B cell (primary cell): ENCODE results near the gene BMPER. TPM values are rescaled to one million over a fixed set of nuclear protein-coding genes. Genes with fewer than 3 reads are reported as not detected.

ENCODE experiments used
- ATAC-seq: fragments of 200-7000 bp; cut with Tn5 transposase; one replicate; pipeline ENCODE4 v1.10.0; 2021; ENCODE audit warnings: low read depth, mild to moderate bottlenecking, moderate number of reproducible peaks, moderate library complexity
- CTCF ChIA-PET: fragments of 350-600 bp; sonication (Branson Sonifier 250); formaldehyde crosslinking; loops from one replicate; lab custom pipeline; 2021; ENCODE audit warnings: antibody characterized with exemption, inconsistent platforms; lab: Charles Lee
- POLR2A ChIA-PET: fragments of 350-600 bp; sonication (Branson Sonifier 250); formaldehyde crosslinking; loops from one replicate; lab custom pipeline; 2021; ENCODE audit warnings: antibody characterized with exemption; lab: Charles Lee
- DNase-seq: peaks from one replicate; pipeline ENCODE4 v3.0.0; 2013
- H2AFZ ChIP-seq: 2 replicates; pipeline ENCODE4 v1.6.1; 2012; ENCODE audit warnings: mild to moderate bottlenecking, low read depth, low read length; ENCODE audit not compliant: insufficient read depth, poor library complexity, severe bottlenecking
- H3K27ac ChIP-seq, 2 donors: 1 replicate in 1 of 2; 2 replicates in 1 of 2; pipeline ENCODE4 v1.5.1; 2012 to 2013; ENCODE audit warnings: low read length in 2 of 2, mild to moderate bottlenecking in 2 of 2, moderate library complexity in 1 of 2
- H3K27me3 ChIP-seq, 4 experiments: fragments of 200-600 bp in 1 of 4; sonication (generic) in 1 of 4; replicated peaks in 1 of 4; 1 replicate in 2 of 4; 2 replicates in 2 of 4; pipeline versions ENCODE4 v1.6.1 to v1.7.0; 2013 to 2016; ENCODE audit warnings: low read length in 3 of 4, mild to moderate bottlenecking in 2 of 4, mixed read lengths in 1 of 4, moderate library complexity in 1 of 4; ENCODE audit not compliant: insufficient read depth in 4 of 4, control insufficient read depth in 3 of 4; ENCODE audit errors: control extremely low read depth in 1 of 4
- H3K36me3 ChIP-seq, 2 experiments: replicated peaks in 1 of 2; 1 replicate in 1 of 2; 2 replicates in 1 of 2; pipeline versions ENCODE4 v1.6.1 to v1.7.1; 2013; ENCODE audit warnings: low read length in 1 of 2; ENCODE audit not compliant: insufficient read depth in 2 of 2, control insufficient read depth in 1 of 2; ENCODE audit errors: control extremely low read depth in 1 of 2, extremely low read depth in 1 of 2
- H3K4me1 ChIP-seq, 2 donors: fragments of 200-600 bp in 1 of 2; sonication (generic) in 1 of 2; 1 replicate in 1 of 2; 2 replicates in 1 of 2; pipeline versions ENCODE4 v1.5.1 to v1.6.1; 2013 to 2017; ENCODE audit warnings: low read length in 2 of 2; ENCODE audit not compliant: control insufficient read depth in 2 of 2, insufficient read depth in 2 of 2
- H3K4me2 ChIP-seq: replicated peaks from 2 replicates; pipeline ENCODE3; 2012; ENCODE audit warnings: mild to moderate bottlenecking, low read depth, low read length; ENCODE audit not compliant: poor library complexity, severe bottlenecking
- H3K4me3 ChIP-seq, 5 experiments: fragments of 200-600 bp in 1 of 5; sonication (generic) in 1 of 5; 1 replicate in 3 of 5; 2 replicates in 2 of 5; pipeline versions ENCODE4 v1.5.1 to v1.7.0; 2011 to 2016; ENCODE audit warnings: low read length in 4 of 5, mild to moderate bottlenecking in 4 of 5, low read depth in 2 of 5, control low read depth in 1 of 5, moderate library complexity in 1 of 5; ENCODE audit not compliant: insufficient read depth in 1 of 5; ENCODE audit errors: control extremely low read depth in 1 of 5, extremely low read depth in 1 of 5
- H3K79me2 ChIP-seq: fragments of 200-600 bp; sonication (generic); one replicate; pipeline ENCODE4 v1.6.0; 2016; ENCODE audit warnings: low read length; ENCODE audit not compliant: control insufficient read depth, insufficient read depth
- H3K9ac ChIP-seq: fragments of 200-600 bp; sonication (generic); 2 replicates; pipeline ENCODE4 v1.6.1; 2017; ENCODE audit warnings: mild to moderate bottlenecking, low read length, moderate library complexity
- H3K9me3 ChIP-seq, 3 donors: one replicate each; pipeline versions ENCODE4 v1.6.1 to v1.7.1; 2013; ENCODE audit warnings: low read length in 2 of 3; ENCODE audit not compliant: control insufficient read depth in 2 of 3, insufficient read depth in 1 of 3; ENCODE audit errors: control extremely low read depth in 1 of 3
- H4K20me1 ChIP-seq: 2 replicates; pipeline ENCODE4 v1.6.0; 2012; ENCODE audit warnings: mild to moderate bottlenecking, low read length; ENCODE audit not compliant: insufficient read depth, control insufficient read depth, poor library complexity, severe bottlenecking
- H3K27ac Mint-ChIP-seq: one replicate; pipeline ENCODE4 v1.8.0; 2021; ENCODE audit warnings: mixed read lengths
- H3K27me3 Mint-ChIP-seq: one replicate; pipeline ENCODE4 v1.8.0; 2021; ENCODE audit warnings: mixed read lengths
- H3K4me1 Mint-ChIP-seq: one replicate; pipeline ENCODE4 v1.8.0; 2021; ENCODE audit warnings: mixed read lengths
- H3K4me3 Mint-ChIP-seq: one replicate; pipeline ENCODE4 v1.8.0; 2021; ENCODE audit warnings: mixed read lengths
- H3K9me3 Mint-ChIP-seq: one replicate; pipeline ENCODE4 v1.8.0; 2022; ENCODE audit warnings: mixed read lengths; ENCODE audit not compliant: insufficient read depth
- CTCF ChIP-seq: fragments of 200-600 bp; IDR thresholded peaks from one replicate; pipeline ENCODE4 v1.8.0; 2022; ENCODE audit warnings: antibody characterized with exemption, mild to moderate bottlenecking
- EZH2 ChIP-seq: IDR thresholded peaks from 2 replicates; pipeline ENCODE4 v1.6.1; 2012; ENCODE audit warnings: borderline replicate concordance, low read depth, mild to moderate bottlenecking, moderate library complexity, low read length; ENCODE audit not compliant: insufficient read depth, poor library complexity, severe bottlenecking
- WGBS: methylation state at CpG from one replicate; pipeline ENCODE4 v1.1.5; 2013; ENCODE audit warnings: missing lambda C conversion rate; ENCODE audit not compliant: insufficient coverage; 5-methylcytosine and 5-hydroxymethylcytosine counted together
- intact Hi-C: fragments of 100-400 bp; cut with micrococcal nuclease; formaldehyde crosslinking; loops from one replicate; pipeline ENCODE4 v1.10.0; 2022
- polyA plus RNA-seq: library from polyadenylated mRNA; depleted of rRNA; stranded (reverse); fragments of >200 nt; gene quantifications from 2 replicates; pipeline ENCODE4 v1.2.3, GENCODE V29; 2012
- total RNA-seq, 2 donors: library from RNA; stranded (reverse); fragments of 120-200 nt in 1 of 2; gene quantifications; 1 replicate in 1 of 2; 2 replicates in 1 of 2; pipeline versions ENCODE4 v1.2.3 to v1.2.4, GENCODE V29; 2013 to 2022

Gene BMPER
- total and polyA plus RNA-seq, 2 donors (not counting 1 experiment from before 2014, with no cell fraction given), result not detected

DNA sequence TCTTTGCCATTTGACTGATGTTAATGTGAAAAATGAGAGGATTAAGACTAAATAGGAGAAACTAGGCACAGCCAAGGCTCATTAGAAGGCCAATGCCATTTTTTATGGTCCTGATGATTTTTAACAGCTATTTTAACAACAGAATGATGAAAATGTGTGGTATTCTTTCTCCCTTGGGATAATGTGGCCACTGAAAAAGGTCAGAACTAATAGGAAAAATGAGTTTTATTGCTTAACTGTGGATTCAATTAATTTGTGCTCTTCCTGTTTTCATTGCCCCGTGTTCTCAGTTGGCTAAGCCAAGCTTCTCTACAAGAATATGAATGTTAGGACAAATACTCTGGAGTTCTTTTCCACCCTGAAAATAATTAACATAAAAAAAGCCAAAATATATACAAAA is 56.6 kb downstream of the BMPER start:
- H3K4me3 Mint-ChIP-seq, result no peak overlapping the region
- H3K4me1 ChIP-seq, result no peaks in the 10 kb centered on the region
- no CpG with 5 or more reads among the region's 1 CpG for WGBS
- H3K36me3 ChIP-seq, result no peaks in the 10 kb centered on the region
- POLR2A ChIA-PET, result no interaction called here
- no peak overlapping the region for H3K9ac ChIP-seq
- TF ChIP-seq CTCF, result no peak
- TF ChIP-seq EZH2, result no peak
- ATAC-seq (no peak), DNase-seq (no peak)
- H3K27me3 Mint-ChIP-seq, result peaks cover 8% of the 10 kb centered on the region
- CTCF ChIA-PET, result no interaction called here
- H3K79me2 ChIP-seq, result no peaks in the 10 kb centered on the region
- no peak overlapping the region for H3K4me2 ChIP-seq
- intact Hi-C loops, result no loop called here
- no peaks in the 10 kb centered on the region for H3K9me3 Mint-ChIP-seq
- H4K20me1 ChIP-seq, result no peaks in the 10 kb centered on the region
- no peak overlapping the region for H3K27ac Mint-ChIP-seq
- no peak overlapping the region for H2AFZ ChIP-seq
- no peaks in the 10 kb centered on the region for H3K9me3 ChIP-seq
- no peak overlapping the region for H3K27ac ChIP-seq
- no peaks in the 10 kb centered on the region for H3K4me1 Mint-ChIP-seq
- no peak overlapping the region for H3K4me3 ChIP-seq
- H3K27me3 ChIP-seq, result peaks cover 0 to 3% (median 0%) of the 10 kb centered on the region in 4 experiments

- Histone ChIP-seq H3K27ac (no peak overlapping the region), H3K27me3 (peaks cover 0 to 3% (median 0%) of the 10 kb centered on the region in 4 experiments), H3K79me2 (no peaks in the 10 kb centered on the region), H3K9ac (no peak overlapping the region), H3K4me2 (no peak overlapping the region), H3K9me3 (no peaks in the 10 kb centered on the region), H3K4me1 (no peaks in the 10 kb centered on the region), H3K36me3 (no peaks in the 10 kb centered on the region), H4K20me1 (no peaks in the 10 kb centered on the region), H3K4me3 (no peak overlapping the region), H2AFZ (no peak overlapping the region)
- ChIA-PET POLR2A (no interaction called here), CTCF (no interaction called here)
- ATAC-seq (no peak), DNase-seq (no peak)
- Mint-ChIP-seq H3K27me3 (peaks cover 8% of the 10 kb centered on the region), H3K27ac (no peak overlapping the region), H3K4me3 (no peak overlapping the region), H3K4me1 (no peaks in the 10 kb centered on the region), H3K9me3 (no peaks in the 10 kb centered on the region)
- WGBS, result 100% methylated on average over 1 of the region's 9 CpGs
- TF ChIP-seq EZH2, result no peak
- no peak for TF ChIP-seq CTCF
- intact Hi-C loops, result no loop called here
Observed at GRCh38 chr7:33964417-33965182, 59.3 kb downstream of the BMPER start.
